ENCODE measurements around the gene CNPY1. TPM values are rescaled to one million over a fixed set of nuclear protein-coding genes. Genes with fewer than 3 reads are reported as not detected.

The CNPY1 gene
- total and polyA plus RNA-seq, 4 donors: not detected

DNA sequence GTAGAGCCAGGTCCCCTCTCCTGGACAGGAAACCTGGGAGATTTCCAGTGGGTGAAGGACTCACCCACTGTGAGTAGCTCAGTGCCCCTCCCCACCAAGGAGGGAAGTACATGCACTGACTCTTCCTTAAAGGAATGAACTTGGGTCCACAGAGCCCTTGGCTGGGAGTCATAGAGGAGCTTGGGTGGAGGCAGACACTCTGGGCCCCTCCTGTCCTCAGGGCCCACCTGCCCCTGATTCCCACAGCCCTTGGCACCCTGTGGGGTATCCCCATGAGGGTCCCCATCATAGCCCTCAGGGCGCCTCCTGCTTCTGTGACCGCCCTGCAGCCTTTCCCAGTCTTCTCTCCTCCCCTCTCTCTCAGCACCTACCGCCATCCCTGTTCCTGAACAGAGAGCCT is 84.7 kb downstream of the CNPY1 start:
- no peak overlapping the region for H3K27ac ChIP-seq (ENCODE audit: low read depth in 1 of 2, low read length in 2 of 2)
- TF ChIP-seq, protein P1, sequence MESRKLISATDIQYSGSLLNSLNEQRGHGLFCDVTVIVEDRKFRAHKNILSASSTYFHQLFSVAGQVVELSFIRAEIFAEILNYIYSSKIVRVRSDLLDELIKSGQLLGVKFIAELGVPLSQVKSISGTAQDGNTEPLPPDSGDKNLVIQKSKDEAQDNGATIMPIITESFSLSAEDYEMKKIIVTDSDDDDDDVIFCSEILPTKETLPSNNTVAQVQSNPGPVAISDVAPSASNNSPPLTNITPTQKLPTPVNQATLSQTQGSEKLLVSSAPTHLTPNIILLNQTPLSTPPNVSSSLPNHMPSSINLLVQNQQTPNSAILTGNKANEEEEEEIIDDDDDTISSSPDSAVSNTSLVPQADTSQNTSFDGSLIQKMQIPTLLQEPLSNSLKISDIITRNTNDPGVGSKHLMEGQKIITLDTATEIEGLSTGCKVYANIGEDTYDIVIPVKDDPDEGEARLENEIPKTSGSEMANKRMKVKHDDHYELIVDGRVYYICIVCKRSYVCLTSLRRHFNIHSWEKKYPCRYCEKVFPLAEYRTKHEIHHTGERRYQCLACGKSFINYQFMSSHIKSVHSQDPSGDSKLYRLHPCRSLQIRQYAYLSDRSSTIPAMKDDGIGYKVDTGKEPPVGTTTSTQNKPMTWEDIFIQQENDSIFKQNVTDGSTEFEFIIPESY (IDR thresholded peaks at IDR 0.05): no peak
- TF ChIP-seq YY1 (IDR thresholded peaks at IDR 0.05) (no peak), NR2F2 (IDR thresholded peaks at IDR 0.05) (no peak), TAF1 (conservative IDR thresholded peaks at IDR 0.05) (no peak), HNF4A (conservative IDR thresholded peaks at IDR 0.05) (no peak), EGR1 (IDR thresholded peaks at IDR 0.05; ENCODE audit: low read depth in 2 of 2) (no peak)
- TF ChIP-seq, protein P2, sequence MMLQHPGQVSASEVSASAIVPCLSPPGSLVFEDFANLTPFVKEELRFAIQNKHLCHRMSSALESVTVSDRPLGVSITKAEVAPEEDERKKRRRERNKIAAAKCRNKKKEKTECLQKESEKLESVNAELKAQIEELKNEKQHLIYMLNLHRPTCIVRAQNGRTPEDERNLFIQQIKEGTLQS (IDR thresholded peaks at IDR 0.05): no peak
- TF ChIP-seq, protein P3, sequence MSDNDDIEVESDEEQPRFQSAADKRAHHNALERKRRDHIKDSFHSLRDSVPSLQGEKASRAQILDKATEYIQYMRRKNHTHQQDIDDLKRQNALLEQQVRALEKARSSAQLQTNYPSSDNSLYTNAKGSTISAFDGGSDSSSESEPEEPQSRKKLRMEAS (IDR thresholded peaks at IDR 0.05): no peak
- WGBS: 34% methylated on average over 3 of the region's 3 CpGs
- no peak for DNase-seq (ENCODE audit: low spot score)
- H3K4me3 ChIP-seq (ENCODE audit: low read depth in 1 of 3, low read length in 3 of 3): no peak overlapping the region
- H3K36me3 ChIP-seq (ENCODE audit: control insufficient read depth in 4 of 4, insufficient read depth in 3 of 4, low read depth in 1 of 4, low read length in 3 of 4): peaks cover 0 to 1% (median 0%) of the 10 kb centered on the region in 4 donors
- peaks cover 14 to 53% (median 34%) of the 10 kb centered on the region in 4 donors for H3K27me3 ChIP-seq (ENCODE audit: control insufficient read depth in 4 of 4, insufficient read depth in 4 of 4, low read length in 3 of 4)
- peaks cover 14 to 22% (median 17%) of the 10 kb centered on the region in 4 donors for H3K4me1 ChIP-seq (ENCODE audit: control insufficient read depth in 4 of 4, insufficient read depth in 4 of 4, low read length in 3 of 4)
- H3K9me3 ChIP-seq (ENCODE audit: control insufficient read depth in 4 of 4, low read length in 3 of 4): no peaks in the 10 kb centered on the region
- no peak overlapping the region for H3K9ac ChIP-seq (ENCODE audit: low read depth in 1 of 2, low read length in 2 of 2)

DNA sequence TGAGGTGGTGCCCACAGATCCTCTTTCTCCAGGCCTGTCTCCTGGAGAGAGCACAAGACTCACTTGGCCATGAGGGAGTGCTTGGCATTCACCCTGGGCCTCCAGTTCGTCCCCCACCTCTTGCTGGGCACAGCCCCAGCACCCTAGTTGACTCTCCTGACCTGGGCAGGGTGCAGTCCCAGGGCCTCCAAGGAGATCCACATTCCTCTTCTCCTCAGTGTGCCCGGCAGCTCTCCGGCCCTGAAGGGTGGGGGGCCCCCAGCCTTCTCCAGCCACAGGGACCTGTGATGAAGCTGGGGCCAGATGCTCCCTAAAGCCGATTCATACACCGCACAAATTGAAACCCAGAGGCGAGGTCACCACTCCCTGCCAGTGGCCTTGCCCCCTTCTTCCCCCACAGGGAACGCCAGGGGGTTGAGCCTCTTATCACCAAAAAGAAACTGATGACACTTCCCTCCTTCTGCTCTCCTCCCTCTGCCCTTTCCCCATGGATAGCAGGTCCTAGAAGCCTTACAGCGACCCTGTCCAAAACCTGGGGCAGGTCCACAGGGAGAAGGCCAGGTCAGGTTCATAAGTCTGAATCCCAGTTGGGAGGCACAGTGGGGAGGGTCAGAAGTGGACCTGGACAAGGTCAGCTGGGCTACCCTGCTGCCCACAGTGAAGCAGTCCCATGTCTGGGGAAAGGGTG is 85.3 kb downstream of the CNPY1 start:
- WGBS: 14% methylated on average over 8 of the region's 8 CpGs
- no peak for DNase-seq (ENCODE audit: low spot score)
- TF ChIP-seq FOXA2 (IDR thresholded peaks at IDR 0.05) (no peak), REST (IDR thresholded peaks at IDR 0.05) (no peak), SP1 (IDR thresholded peaks at IDR 0.05) (no peak), HNF4A (conservative IDR thresholded peaks at IDR 0.05) (no peak), FOXA1 (IDR thresholded peaks at IDR 0.05) (no peak), YY1 (IDR thresholded peaks at IDR 0.05) (no peak), EGR1 (IDR thresholded peaks at IDR 0.05; ENCODE audit: low read depth in 2 of 2) (no peak), JUND (IDR thresholded peaks at IDR 0.05) (no peak), HNF4G (IDR thresholded peaks at IDR 0.05) (no peak), RAD21 (IDR thresholded peaks at IDR 0.05) (no peak)
- TF ChIP-seq, protein P3 (IDR thresholded peaks at IDR 0.05): no peak
- TF ChIP-seq, protein P1 (IDR thresholded peaks at IDR 0.05): no peak
- TF ChIP-seq, protein P2 (IDR thresholded peaks at IDR 0.05): no peak
- Histone ChIP-seq H3K4me1 (ENCODE audit: control insufficient read depth in 4 of 4, insufficient read depth in 4 of 4, low read length in 3 of 4) (peaks cover 11 to 19% (median 14%) of the 10 kb centered on the region in 4 donors), H3K9ac (ENCODE audit: low read depth in 1 of 2, low read length in 2 of 2) (no peak overlapping the region), H3K9me3 (ENCODE audit: control insufficient read depth in 4 of 4, low read length in 3 of 4) (no peaks in the 10 kb centered on the region), H3K27ac (ENCODE audit: low read depth in 1 of 2, low read length in 2 of 2) (no peak overlapping the region), H3K36me3 (ENCODE audit: control insufficient read depth in 4 of 4, insufficient read depth in 3 of 4, low read depth in 1 of 4, low read length in 3 of 4) (peaks cover 0 to 1% (median 0%) of the 10 kb centered on the region in 4 donors), H3K27me3 (ENCODE audit: control insufficient read depth in 4 of 4, insufficient read depth in 4 of 4, low read length in 3 of 4) (peaks cover 14 to 59% (median 33%) of the 10 kb centered on the region in 4 donors), H3K4me3 (ENCODE audit: low read depth in 1 of 3, low read length in 3 of 3) (no peak overlapping the region)
